ENCODE results near the gene STK24. TPM values are rescaled to one million over a fixed set of nuclear protein-coding genes. Genes with fewer than 3 reads are reported as not detected.
A peak's percentile ranks its signal among the peaks of the same experiment; 100 is the strongest.

Gene STK24
- total RNA-seq, 1 donor from 2014 or later: 121 TPM

DNA sequence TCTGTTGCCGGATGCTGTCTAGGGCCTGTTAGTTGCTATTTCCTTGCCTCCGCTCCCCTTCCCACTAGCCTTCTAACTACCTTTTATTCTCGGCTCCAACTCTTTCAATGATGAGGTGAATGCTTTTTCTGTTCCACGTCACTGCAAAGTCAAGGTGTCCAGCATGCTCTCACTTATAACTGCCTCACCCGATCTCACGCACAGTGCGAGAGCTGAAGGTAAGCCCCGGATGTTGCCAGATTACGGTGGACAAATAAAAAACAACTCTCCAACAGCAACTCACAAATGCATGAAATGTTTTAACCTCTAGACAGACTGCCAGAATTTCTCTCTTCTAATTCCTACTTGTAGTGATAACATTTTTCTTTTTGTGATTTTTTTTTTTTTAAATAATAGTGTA is 169.9 kb downstream of the STK24 start:
- no peaks in the 10 kb centered on the region for H3K27me3 Mint-ChIP-seq
- H3K4me3 Mint-ChIP-seq: no peak overlapping the region
- no peaks in the 10 kb centered on the region for H3K9me3 Mint-ChIP-seq
- H3K4me1 Mint-ChIP-seq (ENCODE audit: unreplicated experiment): peaks cover 38% of the 10 kb centered on the region
- DNase-seq (ENCODE audit: extremely low spot score, unreplicated experiment): no peak
- peaks cover 39% of the 10 kb centered on the region for H3K36me3 Mint-ChIP-seq
- TF ChIP-seq, protein P1, sequence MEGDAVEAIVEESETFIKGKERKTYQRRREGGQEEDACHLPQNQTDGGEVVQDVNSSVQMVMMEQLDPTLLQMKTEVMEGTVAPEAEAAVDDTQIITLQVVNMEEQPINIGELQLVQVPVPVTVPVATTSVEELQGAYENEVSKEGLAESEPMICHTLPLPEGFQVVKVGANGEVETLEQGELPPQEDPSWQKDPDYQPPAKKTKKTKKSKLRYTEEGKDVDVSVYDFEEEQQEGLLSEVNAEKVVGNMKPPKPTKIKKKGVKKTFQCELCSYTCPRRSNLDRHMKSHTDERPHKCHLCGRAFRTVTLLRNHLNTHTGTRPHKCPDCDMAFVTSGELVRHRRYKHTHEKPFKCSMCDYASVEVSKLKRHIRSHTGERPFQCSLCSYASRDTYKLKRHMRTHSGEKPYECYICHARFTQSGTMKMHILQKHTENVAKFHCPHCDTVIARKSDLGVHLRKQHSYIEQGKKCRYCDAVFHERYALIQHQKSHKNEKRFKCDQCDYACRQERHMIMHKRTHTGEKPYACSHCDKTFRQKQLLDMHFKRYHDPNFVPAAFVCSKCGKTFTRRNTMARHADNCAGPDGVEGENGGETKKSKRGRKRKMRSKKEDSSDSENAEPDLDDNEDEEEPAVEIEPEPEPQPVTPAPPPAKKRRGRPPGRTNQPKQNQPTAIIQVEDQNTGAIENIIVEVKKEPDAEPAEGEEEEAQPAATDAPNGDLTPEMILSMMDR (conservative IDR thresholded peaks at IDR 0.05): no peak
- H3K27ac Mint-ChIP-seq: peak overlapping the region; percentile 9

DNA sequence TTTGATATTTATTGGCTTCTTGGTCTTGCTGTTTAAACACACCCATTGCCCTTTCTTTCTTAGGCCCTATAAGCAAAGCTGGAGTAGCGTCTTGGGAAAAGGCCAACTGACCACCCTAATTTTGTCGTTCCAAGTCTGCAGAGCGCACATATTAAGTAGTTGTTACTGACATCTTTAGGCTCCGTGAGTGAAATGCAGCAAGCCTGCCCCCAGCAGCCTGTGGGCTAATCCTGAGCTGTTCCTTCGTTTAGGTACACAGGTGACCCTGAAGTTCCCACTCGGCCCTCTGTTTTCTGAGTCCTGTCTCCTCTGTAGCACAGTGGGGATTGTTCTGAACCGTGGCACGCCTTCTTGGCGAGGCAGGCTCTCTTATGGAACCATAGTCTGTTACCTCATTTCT is 170.5 kb downstream of the STK24 start:
- Mint-ChIP-seq H3K36me3 (peaks cover 37% of the 10 kb centered on the region), H3K9me3 (no peaks in the 10 kb centered on the region)

DNA sequence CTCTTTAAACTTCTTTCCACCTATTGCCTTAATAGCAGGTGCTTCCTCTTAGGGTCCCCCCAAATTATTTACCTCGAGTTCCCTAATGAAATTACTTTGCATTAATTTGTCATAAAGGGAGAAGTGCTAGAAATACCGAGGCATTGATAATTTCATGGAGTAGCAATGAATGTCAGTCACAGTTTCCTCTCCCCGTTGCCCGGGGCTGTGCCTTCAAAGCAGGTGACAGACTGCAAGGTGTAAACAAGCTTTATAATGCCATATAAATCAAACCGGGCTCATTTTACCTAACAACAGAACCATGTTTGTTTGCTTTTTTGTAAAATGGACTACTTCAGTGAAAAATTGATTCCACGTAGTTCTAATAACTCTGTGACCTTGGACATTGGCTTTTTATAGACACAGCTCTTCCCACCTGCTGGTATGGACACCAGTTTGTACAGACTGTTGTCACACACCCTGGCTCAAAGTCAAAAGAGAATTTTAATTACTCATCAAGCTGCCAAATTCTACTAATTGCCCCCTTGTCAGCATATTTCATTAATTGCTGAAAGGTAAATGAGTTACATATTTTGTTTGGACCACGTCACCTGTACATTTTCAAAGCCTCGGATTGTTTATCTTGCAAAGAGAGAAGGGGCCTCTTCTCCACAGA is 171.1 kb downstream of the STK24 start:
- Mint-ChIP-seq H3K4me3 (peak overlapping the region; percentile 38), H3K27me3 (no peaks in the 10 kb centered on the region), H3K9me3 (no peaks in the 10 kb centered on the region), H3K27ac (peak overlapping the region; percentile 79), H3K36me3 (peaks cover 32% of the 10 kb centered on the region), H3K4me1 (ENCODE audit: unreplicated experiment) (peaks cover 37% of the 10 kb centered on the region)
- TF ChIP-seq, protein P1 (conservative IDR thresholded peaks at IDR 0.05): no peak
- DNase-seq (ENCODE audit: extremely low spot score, unreplicated experiment): no peak

More for the DNA sequence above, 170.5 kb downstream of the STK24 start:
- TF ChIP-seq, protein P1 (conservative IDR thresholded peaks at IDR 0.05): no peak
- H3K4me3 Mint-ChIP-seq: no peak overlapping the region
- no peak for DNase-seq (ENCODE audit: extremely low spot score, unreplicated experiment)
- H3K4me1 Mint-ChIP-seq (ENCODE audit: unreplicated experiment): peaks cover 37% of the 10 kb centered on the region
- H3K27ac Mint-ChIP-seq: peak overlapping the region; percentile 79
- H3K27me3 Mint-ChIP-seq: no peaks in the 10 kb centered on the region

DNA sequence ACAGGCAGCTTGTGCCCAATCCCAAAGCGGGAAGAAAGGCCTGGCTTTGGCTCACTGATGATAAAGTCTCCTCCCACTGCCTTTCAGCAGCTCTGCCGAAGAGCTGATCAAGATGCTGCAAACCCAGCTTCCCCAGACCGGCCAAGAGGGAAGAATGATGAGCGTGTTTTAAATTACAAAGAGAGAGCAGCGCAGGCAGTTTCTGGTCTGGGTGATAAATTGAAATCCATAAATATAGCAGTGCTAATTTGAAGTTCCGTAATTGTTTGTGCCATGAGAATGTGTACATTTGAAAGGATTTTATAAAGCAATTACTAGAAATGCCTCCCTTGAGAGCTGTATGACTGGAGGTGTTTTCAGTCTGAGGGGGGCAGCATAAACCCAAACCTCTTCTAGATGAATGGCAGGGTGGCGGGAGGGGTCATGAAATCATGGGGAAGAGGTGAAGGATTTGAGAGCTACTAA is 171.8 kb downstream of the STK24 start:
- Mint-ChIP-seq H3K4me3 (peak overlapping the region; percentile 67), H3K27me3 (no peaks in the 10 kb centered on the region), H3K36me3 (peaks cover 34% of the 10 kb centered on the region), H3K4me1 (ENCODE audit: unreplicated experiment) (peaks cover 41% of the 10 kb centered on the region), H3K27ac (peak overlapping the region; percentile 79), H3K9me3 (no peaks in the 10 kb centered on the region)
- DNase-seq (ENCODE audit: extremely low spot score, unreplicated experiment): no peak
- TF ChIP-seq, protein P1 (conservative IDR thresholded peaks at IDR 0.05): no peak

DNA sequence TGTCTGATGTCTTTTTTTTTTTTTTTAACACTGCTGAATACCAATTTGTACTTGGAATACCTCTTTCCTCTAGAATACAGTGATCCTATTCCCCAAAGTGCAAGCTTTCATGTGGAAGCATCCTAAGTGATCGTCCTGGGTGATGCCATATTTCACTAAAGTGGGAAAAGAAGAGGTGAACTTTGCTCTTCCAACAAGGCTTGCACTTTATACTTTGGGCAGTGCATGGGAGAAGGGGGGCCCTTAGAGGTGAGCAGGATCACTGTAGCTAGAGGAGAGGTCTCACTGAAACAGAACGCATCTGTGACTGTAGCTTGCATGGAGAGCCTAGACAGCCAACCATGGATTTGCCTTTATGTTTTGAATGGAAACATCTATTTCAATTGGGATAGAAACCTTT is 173.8 kb downstream of the STK24 start:
- TF ChIP-seq, protein P1 (conservative IDR thresholded peaks at IDR 0.05): no peak
- peaks cover 51% of the 10 kb centered on the region for H3K4me1 Mint-ChIP-seq (ENCODE audit: unreplicated experiment)
- no peaks in the 10 kb centered on the region for H3K9me3 Mint-ChIP-seq
- peaks cover 36% of the 10 kb centered on the region for H3K36me3 Mint-ChIP-seq
- DNase-seq (ENCODE audit: extremely low spot score, unreplicated experiment): no peak
- no peak overlapping the region for H3K27ac Mint-ChIP-seq
- no peaks in the 10 kb centered on the region for H3K27me3 Mint-ChIP-seq
- no peak overlapping the region for H3K4me3 Mint-ChIP-seq
